Sciatic nerve (tissue), 2 donors: ENCODE data around the gene PTPN4. TPM values are rescaled to one million over a fixed set of nuclear protein-coding genes. Genes with fewer than 3 reads are reported as not detected.

Experiments used
- ATAC-seq: fragments of 200-7000 bp; cut with Tn5 transposase; one replicate; pipeline ENCODE4 v1.9.1; 2020; ENCODE audit warnings: mild to moderate bottlenecking, moderate library complexity
- DNase-seq: peaks from one replicate; pipeline ENCODE4 v3.0.0-alpha.2; 2020; ENCODE audit warnings: low spot score
- intact Hi-C: fragments of 100-400 bp; cut with DNase I; formaldehyde crosslinking; loops from one replicate; pipeline ENCODE4 v1.14.2; 2022
- total RNA-seq: library from RNA; stranded (reverse); fragmentation: NEBNext Ultra II Directional; extraction: Animal tissue kit (Norgen Biotek cat#: 25700); gene quantifications from one replicate; pipeline ENCODE4 v1.2.1, GENCODE V29; 2021
- donor health status: DM: no; HTN: no; CAD: no.
- donor health status: DM: no; HTN: no; CAD: no.

Gene PTPN4
- total RNA-seq, 1 donor from 2014 or later = 37.7 TPM

- intact Hi-C loops = no loop called here
- DNase-seq = no peak
- no peak for ATAC-seq
Observed at GRCh38 chr2:119888680-119889079, 129.0 kb downstream of the PTPN4 start.

- ATAC-seq (no peak), DNase-seq (no peak)
- intact Hi-C loops = no loop called here
Observed at GRCh38 chr2:119897736-119898395, 138.1 kb downstream of the PTPN4 start.

- ATAC-seq (no peak), DNase-seq (no peak)
- intact Hi-C loops = no loop called here
Observed at GRCh38 chr2:119901013-119901412, 141.3 kb downstream of the PTPN4 start.

DNA sequence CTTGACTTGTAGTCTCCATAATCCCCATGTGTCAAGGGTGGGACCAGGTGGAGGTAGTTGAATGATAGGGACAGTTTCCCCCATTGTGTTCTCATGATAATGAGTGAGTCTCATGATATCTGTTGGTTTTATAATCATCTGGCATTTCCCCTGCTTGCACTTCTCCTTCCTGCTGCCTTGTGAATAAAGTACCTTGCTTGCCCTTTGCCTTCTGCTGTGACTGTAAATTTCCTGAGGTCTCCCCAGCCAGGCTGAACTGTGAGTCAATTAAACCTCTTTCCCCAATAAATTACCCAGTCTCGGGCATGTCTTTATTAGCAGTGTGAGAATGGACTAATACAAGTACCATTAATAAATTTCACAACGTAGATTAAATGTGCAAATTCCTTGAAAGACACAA lies 150.8 kb downstream of the PTPN4 start:
- intact Hi-C loops = no loop called here
- no peak for ATAC-seq
- no peak for DNase-seq

DNA sequence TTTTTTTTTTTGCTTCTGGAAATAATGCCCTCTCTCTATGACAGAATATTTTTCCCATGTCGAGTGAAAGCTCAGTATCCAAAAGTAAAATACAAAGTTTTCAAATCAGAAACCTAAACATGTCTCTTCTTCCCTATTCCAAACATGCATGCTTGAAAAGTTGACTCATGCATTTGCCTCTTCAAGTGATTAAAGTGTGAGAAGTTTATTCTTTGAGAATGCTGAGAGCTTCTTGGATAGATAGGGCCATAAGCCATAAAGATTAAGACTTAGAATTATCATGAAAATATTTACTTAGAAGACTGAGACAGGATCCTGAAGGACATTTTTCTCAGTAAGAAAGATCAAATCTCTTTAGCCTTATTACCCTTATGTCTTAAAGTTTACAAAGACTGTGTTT lies 154.5 kb downstream of the PTPN4 start:
- DNase-seq (no peak), ATAC-seq (no peak)
- intact Hi-C loops = no loop called here

DNA sequence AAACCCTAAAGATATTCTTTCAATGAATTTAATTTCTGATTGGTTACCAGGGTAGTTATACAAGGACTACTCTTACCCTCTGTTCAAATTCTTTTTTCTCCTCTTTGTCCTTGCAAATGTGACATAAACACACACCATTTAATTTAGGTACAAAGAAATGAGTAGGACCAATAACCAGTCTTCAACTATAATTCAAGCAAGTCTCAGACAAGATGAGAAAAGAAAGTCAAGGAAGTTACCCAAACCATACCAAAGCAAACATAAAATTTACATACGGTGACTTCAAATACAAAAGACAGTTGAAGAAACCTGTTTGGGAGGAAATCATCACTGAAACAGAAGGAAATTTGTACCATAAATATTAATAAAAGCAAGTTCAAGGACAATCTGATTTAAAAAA lies 162.1 kb downstream of the PTPN4 start:
- intact Hi-C loops = no loop called here
- no peak for DNase-seq
- no peak for ATAC-seq

GRCh38 chr2:119922699-119923098 lies 163.0 kb downstream of the PTPN4 start:
- intact Hi-C loops = no loop called here
- ATAC-seq (no peak), DNase-seq (no peak)

DNA sequence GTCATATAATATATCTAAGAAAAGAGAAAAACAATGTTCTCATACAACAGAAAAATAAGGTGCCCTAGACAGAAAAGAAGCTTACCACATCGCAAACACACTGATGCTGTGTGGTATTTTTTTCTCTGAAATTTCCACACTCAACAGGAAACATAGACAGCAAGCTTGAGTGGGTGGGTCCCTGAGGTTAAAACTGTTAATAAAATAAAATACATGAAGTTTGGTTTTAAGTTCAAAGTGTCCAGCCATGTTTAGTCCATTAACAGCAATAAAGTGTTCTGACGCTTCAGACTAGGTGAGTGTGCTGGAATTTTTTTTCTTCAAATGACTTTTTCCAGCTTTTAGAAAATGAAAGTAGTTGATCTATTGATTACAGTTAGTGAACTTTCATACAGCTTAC lies 169.8 kb downstream of the PTPN4 start:
- intact Hi-C loops = no loop called here
- ATAC-seq = no peak

DNA sequence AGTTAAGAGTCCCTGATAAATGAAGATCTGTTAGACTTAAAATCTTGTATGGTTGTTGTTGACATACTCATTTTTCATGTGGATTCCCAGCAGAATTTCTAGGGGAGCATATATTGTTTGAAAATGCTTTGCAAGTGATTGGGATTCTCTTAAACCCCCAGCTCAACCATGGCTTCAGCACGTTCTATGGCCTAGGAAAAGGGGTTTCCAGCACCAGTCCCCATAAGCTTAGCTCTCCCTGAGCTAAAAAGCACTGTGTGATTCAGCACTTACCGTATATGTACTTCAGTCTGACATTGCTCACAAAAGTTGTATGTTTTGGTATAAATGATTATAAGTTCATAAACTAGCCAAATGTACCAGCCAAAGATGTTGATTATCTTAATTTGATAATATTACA lies 173.1 kb downstream of the PTPN4 start:
- intact Hi-C loops = loop anchor here (5.0 kb wide), 1 partner anchor 709 kb away; no protein-coding TSS in a partner anchor
- ATAC-seq (no peak), DNase-seq (no peak)

More for the DNA sequence above, 169.8 kb downstream of the PTPN4 start:
- DNase-seq = no peak

DNA sequence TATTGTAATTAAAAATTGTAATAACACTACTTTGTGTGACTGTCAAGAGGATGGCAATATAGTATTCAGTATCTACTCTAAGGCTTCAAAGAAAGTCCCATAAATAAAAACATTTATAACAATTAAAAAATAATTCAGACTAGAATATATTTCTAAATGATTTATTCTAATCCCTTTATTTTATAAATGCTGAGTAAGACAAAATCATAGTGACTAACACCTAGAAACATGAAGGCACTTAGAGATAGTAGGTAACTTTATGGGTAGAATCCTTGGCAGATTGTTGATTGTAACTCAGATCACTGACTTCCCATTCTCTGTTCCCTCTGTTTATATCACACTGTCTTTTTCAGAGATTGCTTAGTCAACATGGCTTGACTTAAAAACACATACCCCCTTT lies 174.6 kb downstream of the PTPN4 start:
- ATAC-seq = no peak
- intact Hi-C loops = loop anchor here (5.0 kb wide), 1 partner anchor 708 kb away; no protein-coding TSS in a partner anchor
- no peak for DNase-seq

GRCh38 chr2:119937680-119938079 lies 178.0 kb downstream of the PTPN4 start:
- intact Hi-C loops = no loop called here
- no peak for ATAC-seq
- no peak for DNase-seq

- DNase-seq = no peak
- no peak for ATAC-seq
- intact Hi-C loops = no loop called here
Observed at GRCh38 chr2:119939915-119940314, 180.2 kb downstream of the PTPN4 start.

DNA sequence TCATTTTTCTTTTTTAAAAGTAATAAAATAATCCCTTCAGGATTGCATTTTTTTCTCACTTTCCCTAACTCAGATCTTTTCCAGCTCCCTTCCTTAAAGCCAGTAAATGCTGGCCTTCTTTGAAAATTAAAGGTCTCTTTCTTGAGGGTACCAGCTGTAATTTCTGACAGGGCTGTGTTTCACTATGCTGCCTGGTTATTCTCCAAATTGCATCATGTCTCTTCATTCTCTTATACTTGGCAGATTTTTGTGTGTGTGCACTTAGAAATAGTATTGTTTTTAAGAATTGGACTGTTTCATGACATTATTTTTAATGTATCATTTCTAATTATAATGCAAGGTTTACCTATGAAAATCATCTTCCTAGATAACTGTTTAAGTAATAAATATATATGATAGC lies 181.1 kb downstream of the PTPN4 start:
- ATAC-seq (no peak), DNase-seq (no peak)
- intact Hi-C loops = no loop called here

DNA sequence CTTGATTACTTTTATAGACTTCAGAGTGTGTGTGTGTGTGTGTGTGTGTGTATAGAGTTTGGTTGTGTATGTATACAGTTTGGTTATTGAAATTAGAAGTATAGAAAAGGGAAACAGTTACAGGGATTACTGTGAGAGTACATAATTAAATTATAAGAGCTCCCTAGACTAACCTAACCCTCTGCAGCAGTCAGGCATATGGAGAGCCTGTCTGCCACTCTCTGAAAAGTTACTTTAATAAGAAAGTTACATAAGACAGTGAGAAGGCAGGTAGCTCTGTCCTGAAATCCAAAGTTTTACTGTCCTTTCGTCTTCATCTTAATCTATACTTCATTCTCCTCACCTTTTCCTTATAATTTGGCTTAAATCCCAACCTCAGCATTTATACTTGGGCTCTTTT lies 181.7 kb downstream of the PTPN4 start:
- no peak for ATAC-seq
- intact Hi-C loops = no loop called here
- no peak for DNase-seq

- DNase-seq = no peak
- intact Hi-C loops = no loop called here
- ATAC-seq = no peak
Observed at GRCh38 chr2:119941981-119942513, 182.3 kb downstream of the PTPN4 start.

- no peak for ATAC-seq
- DNase-seq = no peak
- intact Hi-C loops = no loop called here
Observed at GRCh38 chr2:119943058-119943457, 183.3 kb downstream of the PTPN4 start.

DNA sequence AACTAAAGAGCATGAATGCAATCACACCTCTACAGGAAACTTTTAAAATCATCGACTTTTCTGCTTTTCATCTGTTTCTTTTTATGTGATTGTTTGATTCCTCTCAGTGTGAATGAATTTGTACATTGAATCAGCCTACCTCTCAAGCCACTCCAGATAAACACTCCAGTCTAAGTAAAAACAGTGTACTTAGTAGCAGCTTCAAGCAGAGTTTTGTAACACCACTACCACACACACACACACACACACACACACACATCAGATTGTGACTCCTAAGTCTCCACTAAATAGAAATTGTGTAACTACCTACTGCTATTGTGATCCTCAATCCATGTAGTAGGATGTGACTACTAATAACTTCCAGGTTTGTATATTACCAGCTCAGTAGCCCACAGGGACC lies 187.8 kb downstream of the PTPN4 start:
- intact Hi-C loops = no loop called here
- ATAC-seq = no peak

GRCh38 chr2:119950966-119951365 lies 191.2 kb downstream of the PTPN4 start:
- intact Hi-C loops = no loop called here

More for the DNA sequence above, 187.8 kb downstream of the PTPN4 start:
- DNase-seq = no peak

DNA sequence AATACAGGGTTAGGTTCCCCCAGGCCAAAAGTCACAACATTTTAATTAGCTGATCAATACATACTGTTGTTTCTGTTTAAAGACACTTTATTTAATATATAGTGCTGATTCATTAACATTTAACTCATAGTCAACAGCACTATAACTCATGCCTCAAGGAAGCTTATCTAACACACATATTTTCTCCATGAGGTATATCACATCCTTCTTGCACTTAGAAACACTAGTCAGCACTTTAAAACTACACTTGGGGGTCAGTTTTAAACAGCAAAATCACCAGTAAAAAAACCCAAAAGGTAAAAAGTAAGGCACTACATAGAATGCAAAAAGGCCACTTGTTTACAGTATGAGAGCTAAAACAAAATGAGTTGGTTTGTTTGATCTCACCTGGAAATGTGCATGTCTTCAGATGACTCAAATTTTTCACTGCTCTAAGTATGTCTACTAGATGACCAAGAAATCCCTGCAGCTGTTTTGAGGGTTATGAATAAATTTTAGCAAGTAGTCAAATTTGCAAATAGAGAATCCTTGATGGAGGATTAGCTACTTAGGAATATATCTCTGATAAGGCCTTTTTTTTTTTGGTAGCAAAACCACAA lies 199.0 kb downstream of the PTPN4 start:
- intact Hi-C loops = no loop called here
- no peak for ATAC-seq

More at GRCh38 chr2:119950966-119951365, 191.2 kb downstream of the PTPN4 start:
- ATAC-seq (peak; percentile 13), DNase-seq (no peak)

DNA sequence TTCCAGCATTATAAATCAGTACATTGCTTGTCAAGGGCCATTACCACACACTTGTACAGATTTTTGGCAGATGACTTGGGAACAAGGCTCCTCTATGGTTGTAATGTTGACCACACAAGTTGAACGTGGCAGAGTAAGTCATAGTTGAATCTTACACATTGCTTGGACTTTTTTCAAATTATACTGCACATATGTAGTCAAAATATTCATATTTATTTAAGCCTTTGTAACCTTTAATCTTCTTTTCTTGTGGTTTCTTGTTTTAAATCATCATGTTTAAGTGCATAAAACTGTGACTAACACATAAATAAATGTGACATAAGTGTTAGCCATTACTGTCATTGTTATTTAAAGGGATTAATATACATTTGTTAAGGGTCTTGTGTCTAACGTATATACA lies 201.1 kb downstream of the PTPN4 start:
- intact Hi-C loops = no loop called here
- no peak for ATAC-seq
- DNase-seq = no peak

More for the DNA sequence above, 199.0 kb downstream of the PTPN4 start:
- DNase-seq = no peak

- intact Hi-C loops = no loop called here
- ATAC-seq = no peak
Observed at GRCh38 chr2:119981896-119982295, 222.2 kb downstream of the PTPN4 start.

More at GRCh38 chr2:119981896-119982295, 222.2 kb downstream of the PTPN4 start:
- no peak for DNase-seq
